CD4-positive, alpha-beta T cell treated with Interleukin-4 for 4 hours (primary cell): ENCODE data around the gene RNU1-2.
"Not testable (repeated sequence)": the region's sequence is repeated elsewhere in the genome, so short reads cannot be mapped to it uniquely, and the experiment has no call there.

Experiments
- DNase-seq: peaks from one replicate; pipeline ENCODE4 v3.0.0-alpha.2; 2020

Gene RNU1-2

GRCh38 chr1:16927256-16927655 lies 31.5 kb downstream of the RNU1-2 start:
- DNase-seq, result no peak

DNA sequence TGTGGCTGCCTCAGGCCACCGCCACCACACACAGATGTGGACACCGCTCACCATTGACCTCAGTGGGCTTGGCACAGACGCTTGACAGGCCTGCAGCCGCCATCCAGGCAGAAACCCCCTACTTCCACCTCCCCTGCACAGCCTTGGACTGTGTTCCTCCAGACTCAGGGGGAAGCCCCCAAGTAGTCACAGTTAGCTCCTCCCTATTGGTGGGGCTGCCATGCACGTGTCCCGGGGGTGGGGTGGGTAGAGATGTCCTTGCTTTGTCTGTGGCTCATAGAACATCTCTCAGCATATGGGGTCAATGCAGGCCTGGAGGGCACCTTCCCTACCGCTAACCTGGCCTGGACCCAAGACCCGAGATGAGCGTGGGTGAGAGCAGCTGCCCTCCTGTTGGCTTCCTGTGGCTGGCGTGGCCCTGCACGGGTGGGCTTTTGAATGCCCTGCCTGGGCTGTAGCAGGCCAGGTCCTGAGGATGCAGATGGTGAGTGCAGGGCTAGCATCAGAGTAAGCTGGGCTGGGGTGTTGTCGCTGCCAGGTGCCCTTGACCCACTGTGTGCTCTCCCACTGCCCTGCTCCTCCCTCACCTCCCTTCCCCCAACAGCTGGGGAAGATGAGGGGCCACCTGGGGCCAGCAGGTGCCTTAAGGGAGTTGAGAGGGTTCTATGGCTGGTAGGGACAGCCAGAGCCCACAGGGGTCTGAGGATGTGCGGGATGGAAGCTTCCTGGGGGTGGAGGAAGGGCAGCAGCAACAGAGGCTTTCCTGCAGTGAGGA lies 32.1 kb downstream of the RNU1-2 start:
- no peak for DNase-seq

DNA sequence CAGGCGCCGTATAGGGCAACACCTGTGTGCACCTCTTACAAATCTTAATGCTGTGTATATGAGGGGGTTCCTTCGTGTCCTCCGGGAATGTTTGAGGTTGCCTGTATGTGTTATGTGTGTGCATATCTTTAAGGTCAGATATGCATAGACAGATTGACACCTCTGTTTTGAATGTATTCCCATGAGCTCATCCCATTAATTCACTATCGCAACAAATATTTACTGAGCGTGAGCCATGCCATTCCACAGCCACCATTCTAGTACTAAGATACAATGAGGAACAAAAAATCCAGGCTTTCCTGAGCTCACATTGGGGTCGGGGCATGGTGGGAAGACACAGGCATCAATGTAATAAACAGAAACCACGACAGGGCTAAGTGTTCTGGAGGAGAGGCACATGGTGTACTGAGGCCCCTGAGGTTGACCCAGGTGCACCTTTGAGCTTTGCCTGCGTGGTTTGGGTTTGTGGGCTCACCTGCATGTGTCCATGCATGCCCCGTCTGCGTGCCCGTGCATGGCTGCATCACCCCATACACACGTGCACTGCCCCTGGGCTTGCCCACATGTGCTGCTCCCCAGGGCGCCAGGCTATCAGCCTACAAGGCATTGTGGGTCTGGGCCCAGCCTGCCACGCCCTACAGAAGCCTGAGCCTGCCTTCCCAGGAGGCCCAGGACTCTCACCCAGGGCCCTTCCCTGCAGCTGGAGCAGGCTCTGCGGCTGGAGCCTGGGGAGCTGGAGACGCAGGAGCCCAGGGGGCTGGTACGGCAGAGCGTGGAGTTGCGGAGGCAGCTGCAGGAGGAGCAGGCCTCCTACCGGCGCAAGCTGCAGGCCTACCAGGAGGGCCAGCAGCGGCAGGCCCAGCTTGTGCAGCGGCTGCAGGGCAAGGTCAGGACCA lies 33.6 kb downstream of the RNU1-2 start:
- not testable (repeated sequence) for DNase-seq

- not testable (repeated sequence) for DNase-seq
Observed at GRCh38 chr1:16931206-16931934, 35.6 kb downstream of the RNU1-2 start.

DNA sequence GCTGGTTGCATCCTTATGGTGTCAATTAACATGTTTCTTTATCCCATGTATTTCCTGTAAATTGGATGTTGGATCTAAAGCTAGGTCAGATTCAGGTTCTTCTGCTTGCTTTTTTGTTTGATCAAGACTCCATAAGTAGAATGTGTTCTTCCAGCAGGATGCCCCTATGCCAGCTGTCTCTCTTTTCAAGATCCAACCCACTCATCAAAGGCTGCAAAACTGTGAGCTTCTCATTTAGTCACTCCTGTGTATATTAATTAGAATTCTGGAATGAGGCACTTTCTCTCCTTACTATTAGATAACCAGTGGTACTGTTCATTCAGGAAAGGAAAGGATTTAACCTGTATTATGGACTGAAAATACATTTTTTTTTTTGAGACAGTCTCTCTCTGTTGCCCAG lies 38.2 kb downstream of the RNU1-2 start:
- not testable (repeated sequence) for DNase-seq

- not testable (repeated sequence) for DNase-seq
Observed at GRCh38 chr1:16936580-16936979, 40.8 kb downstream of the RNU1-2 start.

DNA sequence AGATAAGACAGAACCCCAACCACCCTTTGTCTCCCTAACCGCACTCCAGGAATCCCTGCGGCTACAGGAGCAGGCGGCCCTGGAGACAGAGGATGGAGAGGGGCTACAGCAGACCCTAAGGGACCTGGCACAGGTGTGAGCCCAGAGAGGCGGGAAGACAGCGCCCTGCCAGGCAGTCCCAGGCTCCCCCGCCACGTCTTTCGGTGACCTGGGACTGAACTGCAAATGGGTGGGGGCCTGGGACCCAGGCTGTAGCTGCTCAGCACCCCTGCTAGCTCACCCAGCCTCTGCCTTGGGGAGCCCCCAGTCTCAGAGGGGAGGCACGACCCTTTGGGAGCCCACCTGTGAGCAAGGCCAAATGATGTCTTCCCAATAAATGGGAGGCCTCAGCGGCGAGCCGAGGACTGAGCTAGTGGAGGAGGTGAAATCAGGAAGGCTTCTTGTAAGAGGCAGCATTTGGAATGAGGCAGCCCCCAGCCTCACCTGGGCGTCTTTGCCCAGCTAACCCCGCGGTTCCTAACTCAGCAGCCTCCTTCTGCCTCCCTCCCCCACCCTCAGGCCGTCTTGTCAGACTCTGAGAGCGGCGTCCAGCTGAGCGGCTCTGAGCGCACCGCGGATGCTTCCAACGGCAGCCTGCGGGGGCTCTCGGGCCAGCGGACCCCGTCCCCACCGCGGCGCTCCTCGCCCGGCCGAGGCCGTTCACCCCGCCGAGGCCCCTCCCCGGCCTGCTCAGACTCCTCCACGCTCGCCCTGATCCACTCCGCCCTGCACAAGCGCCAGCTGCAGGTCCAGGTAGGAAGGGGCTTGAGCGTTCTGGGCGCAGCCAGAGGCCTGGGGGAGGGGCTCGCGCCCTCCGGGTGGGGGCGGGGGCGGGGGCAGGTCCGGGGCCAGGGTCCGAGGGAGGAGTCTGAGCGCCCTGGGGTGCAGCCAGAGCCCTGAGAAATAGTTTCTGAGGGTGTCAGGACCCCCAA lies 42.9 kb downstream of the RNU1-2 start:
- DNase-seq, result no peak

GRCh38 chr1:16939386-16940180 lies 43.8 kb downstream of the RNU1-2 start:
- not testable (repeated sequence) for DNase-seq

GRCh38 chr1:16944038-16944437 lies 48.3 kb downstream of the RNU1-2 start:
- DNase-seq, result no peak

DNA sequence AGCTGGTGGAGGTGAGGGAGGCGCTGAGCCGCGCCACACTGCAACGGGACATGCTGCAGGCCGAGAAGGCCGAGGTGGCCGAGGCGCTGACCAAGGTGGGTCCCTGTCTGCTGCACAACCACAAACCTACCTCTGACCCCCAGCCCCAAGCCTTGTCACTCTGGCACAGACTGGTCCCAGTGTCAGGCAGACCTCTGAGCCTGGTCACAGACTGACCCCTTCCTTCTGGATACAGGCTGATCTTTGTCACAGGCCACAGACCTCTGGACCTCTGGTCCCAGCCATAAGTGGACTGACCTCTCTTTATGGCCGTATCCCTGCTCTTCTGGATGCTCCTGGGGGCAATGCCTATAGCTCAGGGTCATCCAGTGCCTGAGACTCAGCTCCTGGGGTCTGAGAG lies 49.7 kb downstream of the RNU1-2 start:
- not testable (repeated sequence) for DNase-seq
